Measurements from ENCODE around the gene LHPP. TPM values are rescaled to one million over a fixed set of nuclear protein-coding genes. Genes with fewer than 3 reads are reported as not detected.

Gene LHPP
- total RNA-seq = 8.7 and 10.2 TPM in 2 replicates
- 10.3 and 15.6 TPM in 2 replicates for polyA plus RNA-seq
- 15.6 and 23.2 TPM in 2 replicates for polyA plus RNA-seq (2012)
- polyA minus RNA-seq (ENCODE audit: low replicate concordance) = 1.8 and 38.0 TPM in 2 replicates

DNA sequence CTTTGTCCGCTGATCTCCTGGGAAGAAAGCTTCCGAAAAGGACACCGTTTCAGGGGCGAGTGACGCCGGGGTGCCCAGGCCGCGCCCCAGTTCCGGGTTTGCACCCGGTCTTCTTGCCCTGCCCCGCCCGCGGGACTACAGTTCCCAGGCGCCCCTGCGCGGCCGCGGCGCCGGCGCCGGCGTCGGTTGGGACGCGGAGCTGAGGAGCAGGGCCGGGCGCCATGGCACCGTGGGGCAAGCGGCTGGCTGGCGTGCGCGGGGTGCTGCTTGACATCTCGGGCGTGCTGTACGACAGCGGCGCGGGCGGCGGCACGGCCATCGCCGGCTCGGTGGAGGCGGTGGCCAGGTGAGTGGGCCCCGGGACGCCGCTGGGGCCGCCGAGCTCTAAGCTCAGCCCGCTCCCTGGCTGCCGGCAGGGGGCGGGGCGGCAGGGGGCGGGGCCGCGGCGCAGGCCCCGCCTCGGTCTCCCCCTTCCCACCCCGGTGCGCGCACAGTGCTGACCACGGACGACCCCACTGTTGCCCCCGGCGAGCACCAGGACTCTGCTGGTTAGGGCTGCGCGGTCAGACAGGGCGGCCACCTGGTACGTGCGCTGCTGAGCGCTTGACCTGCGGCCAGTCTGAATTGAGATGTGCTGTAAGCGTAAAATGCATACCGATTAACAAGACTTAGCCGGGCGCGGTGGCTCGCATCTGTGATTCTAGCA is at the start of gene LHPP:
Gene LHPP, plus strand, starts transcription at position 182 of the 706 bp plus-strand sequence. Its CDS starts 40 bp downstream, at position 222.
- H3K79me2 ChIP-seq (ENCODE audit: control insufficient read depth, insufficient read depth, low read length) = no peaks in the 10 kb centered on the region
- H3K4me2 ChIP-seq (ENCODE audit: extremely low read depth, insufficient read depth, low read length) = peak within 1 kb of the TSS; percentile 92
- TF ChIP-seq EZH2 (IDR thresholded peaks at IDR 0.05; ENCODE audit: low read length, missing control alignments) = no peak
- no peak for TF ChIP-seq CTCF (conservative IDR thresholded peaks at IDR 0.05 in 1 of 2, IDR thresholded peaks at IDR 0.05 in 1 of 2; ENCODE audit: low read depth in 1 of 2, low read length in 2 of 2)
- peak within 1 kb of the TSS; percentile 69 for H3K9ac ChIP-seq (ENCODE audit: insufficient read depth, low read length)
- H3K4me1 ChIP-seq (ENCODE audit: control insufficient read depth, extremely low read depth, insufficient read depth, low read length) = no peaks in the 10 kb centered on the region
- peaks cover 5% of the 10 kb centered on the region for H3K27me3 ChIP-seq (ENCODE audit: control insufficient read depth, insufficient read depth, low read length)
- peak within 1 kb of the TSS; percentile 24 to 66 (median 52) for H3K4me3 ChIP-seq (replicated peaks in 1 of 4; ENCODE audit: control extremely low read depth in 1 of 4, insufficient read depth in 1 of 4, low read depth in 3 of 4, low read length in 4 of 4)
- H4K20me1 ChIP-seq (ENCODE audit: control insufficient read depth, extremely low read depth, insufficient read depth, low read length) = no peaks in the 10 kb centered on the region
- H3K36me3 ChIP-seq (ENCODE audit: control insufficient read depth, insufficient read depth, low read length) = no peaks in the 10 kb centered on the region
- H3K9me3 ChIP-seq (ENCODE audit: control insufficient read depth, insufficient read depth, low read depth, low read length) = no peaks in the 10 kb centered on the region
- peak within 1 kb of the TSS; percentile 92 for H2AFZ ChIP-seq (ENCODE audit: low read length)
- no peak within 1 kb of the TSS for H3K27ac ChIP-seq (ENCODE audit: insufficient read depth, low read length)
- DNase-seq (ENCODE audit: low read depth in 2 of 2) = peak; percentile 71 to 72

- peaks cover 42% of the 10 kb centered on the region for H3K79me2 ChIP-seq (ENCODE audit: control insufficient read depth, insufficient read depth, low read length)
These were observed 47.5 kb upstream of the LHPP start for GRCh38 chr10:124414076-124414475.

More at GRCh38 chr10:124414076-124414475, 47.5 kb upstream of the LHPP start:
- Histone ChIP-seq H3K4me2 (ENCODE audit: extremely low read depth, insufficient read depth, low read length) (peak overlapping the region; percentile 32), H3K27ac (ENCODE audit: insufficient read depth, low read length) (no peak overlapping the region), H3K4me1 (ENCODE audit: control insufficient read depth, extremely low read depth, insufficient read depth, low read length) (no peaks in the 10 kb centered on the region), H3K9me3 (ENCODE audit: control insufficient read depth, insufficient read depth, low read depth, low read length) (no peaks in the 10 kb centered on the region), H3K9ac (ENCODE audit: insufficient read depth, low read length) (no peak overlapping the region), H4K20me1 (ENCODE audit: control insufficient read depth, extremely low read depth, insufficient read depth, low read length) (no peaks in the 10 kb centered on the region), H3K36me3 (ENCODE audit: control insufficient read depth, insufficient read depth, low read length) (peaks cover 3% of the 10 kb centered on the region), H2AFZ (ENCODE audit: low read length) (no peak overlapping the region), H3K27me3 (ENCODE audit: control insufficient read depth, insufficient read depth, low read length) (no peaks in the 10 kb centered on the region), H3K4me3 (replicated peaks in 1 of 4; ENCODE audit: control extremely low read depth in 1 of 4, insufficient read depth in 1 of 4, low read depth in 3 of 4, low read length in 4 of 4) (no peak overlapping the region)
- TF ChIP-seq EZH2 (IDR thresholded peaks at IDR 0.05; ENCODE audit: low read length, missing control alignments) (no peak), CTCF (conservative IDR thresholded peaks at IDR 0.05 in 1 of 2, IDR thresholded peaks at IDR 0.05 in 1 of 2; ENCODE audit: low read depth in 1 of 2, low read length in 2 of 2) (no peak)
- DNase-seq (ENCODE audit: low read depth in 2 of 2) = peak; percentile 54 to 66
